GM06990 (cell line): ENCODE results near the gene ALG1.
"Not testable (repeated sequence)": the region's sequence is repeated elsewhere in the genome, so short reads cannot be mapped to it uniquely, and the experiment has no call there.

Experiments
- DNase-seq: peaks from one replicate; pipeline ENCODE4 v3.0.0-alpha.2; 2011; ENCODE audit not compliant: insufficient read length; ENCODE audit errors: extremely low read depth
- H3K27me3 ChIP-seq: replicated peaks from 2 replicates; pipeline ENCODE4 v1.6.0; 2011; ENCODE audit warnings: low read length; ENCODE audit not compliant: control insufficient read depth, insufficient read depth
- H3K36me3 ChIP-seq: 2 replicates; pipeline ENCODE4 v1.5.1; 2011; ENCODE audit warnings: low read length; ENCODE audit not compliant: control insufficient read depth, insufficient read depth
- H3K4me3 ChIP-seq: replicated peaks from 2 replicates; pipeline ENCODE4 v1.5.1; 2011; ENCODE audit warnings: low read depth, mild to moderate bottlenecking, control low read depth, low read length
- TF ChIP-seq, protein P1 (sequence below): IDR thresholded peaks from 2 replicates; pipeline ENCODE4 v1.5.1; 2011; ENCODE audit warnings: low read length, control low read depth, mild to moderate bottlenecking, inconsistent platforms; ENCODE audit not compliant: insufficient read depth, poor library complexity, severe bottlenecking

Gene ALG1

GRCh38 chr16:5040451-5040850, 31.2 kb upstream of the ALG1 start:
- TF ChIP-seq, protein P1, sequence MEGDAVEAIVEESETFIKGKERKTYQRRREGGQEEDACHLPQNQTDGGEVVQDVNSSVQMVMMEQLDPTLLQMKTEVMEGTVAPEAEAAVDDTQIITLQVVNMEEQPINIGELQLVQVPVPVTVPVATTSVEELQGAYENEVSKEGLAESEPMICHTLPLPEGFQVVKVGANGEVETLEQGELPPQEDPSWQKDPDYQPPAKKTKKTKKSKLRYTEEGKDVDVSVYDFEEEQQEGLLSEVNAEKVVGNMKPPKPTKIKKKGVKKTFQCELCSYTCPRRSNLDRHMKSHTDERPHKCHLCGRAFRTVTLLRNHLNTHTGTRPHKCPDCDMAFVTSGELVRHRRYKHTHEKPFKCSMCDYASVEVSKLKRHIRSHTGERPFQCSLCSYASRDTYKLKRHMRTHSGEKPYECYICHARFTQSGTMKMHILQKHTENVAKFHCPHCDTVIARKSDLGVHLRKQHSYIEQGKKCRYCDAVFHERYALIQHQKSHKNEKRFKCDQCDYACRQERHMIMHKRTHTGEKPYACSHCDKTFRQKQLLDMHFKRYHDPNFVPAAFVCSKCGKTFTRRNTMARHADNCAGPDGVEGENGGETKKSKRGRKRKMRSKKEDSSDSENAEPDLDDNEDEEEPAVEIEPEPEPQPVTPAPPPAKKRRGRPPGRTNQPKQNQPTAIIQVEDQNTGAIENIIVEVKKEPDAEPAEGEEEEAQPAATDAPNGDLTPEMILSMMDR: no peak
- H3K4me3 ChIP-seq: no peak overlapping the region
- no peaks in the 10 kb centered on the region for H3K27me3 ChIP-seq
- no peak for DNase-seq
- H3K36me3 ChIP-seq: no peaks in the 10 kb centered on the region

DNA sequence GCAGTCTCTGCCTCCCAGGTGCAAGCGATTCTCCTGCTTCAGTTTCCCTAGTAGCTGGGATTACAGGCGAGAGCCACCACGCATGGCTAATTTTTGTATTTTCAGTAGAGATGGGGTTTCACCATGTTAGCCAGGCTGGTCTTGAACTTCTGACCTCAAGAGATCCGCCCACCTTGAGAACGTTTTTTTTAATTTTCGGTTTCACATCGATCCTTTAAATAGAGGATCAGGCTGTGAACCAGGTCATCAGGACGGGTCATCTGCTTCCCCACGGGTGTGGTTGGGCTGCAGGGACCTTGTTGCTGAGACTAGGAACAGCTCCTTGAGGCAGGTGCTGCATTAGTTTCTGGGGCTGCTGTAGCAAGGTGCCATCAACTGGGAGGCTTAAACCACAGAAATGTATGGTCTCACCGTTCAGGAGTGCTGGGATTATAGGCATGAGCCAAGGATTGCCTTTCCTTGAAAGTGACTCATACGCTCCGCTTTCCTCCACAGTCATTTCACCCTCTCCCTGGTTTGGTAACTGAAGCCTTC, 30.0 kb upstream of the ALG1 start:
- Histone ChIP-seq H3K27me3 (no peaks in the 10 kb centered on the region), H3K36me3 (no peaks in the 10 kb centered on the region), H3K4me3 (no peak overlapping the region; the same call in 1 of the 2 replicates)
- DNase-seq: peak; percentile 52
- TF ChIP-seq, protein P1: no peak

DNA sequence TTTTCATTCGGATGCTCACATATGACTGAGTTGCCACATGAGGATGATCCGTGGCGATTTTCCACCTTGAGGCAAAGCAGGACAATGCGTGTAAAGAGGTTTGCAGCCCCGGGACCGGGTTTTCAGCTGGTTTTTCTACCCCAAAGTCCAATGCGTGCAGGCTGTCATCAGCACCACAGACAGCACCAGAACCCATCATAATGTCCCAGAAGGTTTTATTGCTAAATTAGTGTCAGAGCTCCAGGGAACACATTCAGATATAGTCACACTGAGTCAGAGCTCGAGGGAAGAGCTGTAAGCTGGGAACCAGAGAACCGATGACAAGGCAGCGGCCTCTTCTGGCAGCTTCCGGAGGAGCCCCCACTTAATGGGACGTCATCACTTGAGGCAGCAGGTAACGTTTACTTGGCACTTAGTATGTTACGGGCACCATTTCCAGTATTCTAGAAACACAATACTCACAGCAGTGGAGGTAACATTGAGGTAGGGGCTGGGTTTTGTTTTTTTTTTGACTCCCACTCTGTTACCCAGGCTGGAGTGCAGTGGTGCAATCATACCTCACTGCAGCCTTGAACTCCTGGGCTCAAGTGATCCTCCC, 29.0 kb upstream of the ALG1 start:
- no peak overlapping the region for H3K4me3 ChIP-seq
- no peaks in the 10 kb centered on the region for H3K36me3 ChIP-seq
- no peak for DNase-seq
- TF ChIP-seq, protein P1: no peak
- H3K27me3 ChIP-seq: no peaks in the 10 kb centered on the region

DNA sequence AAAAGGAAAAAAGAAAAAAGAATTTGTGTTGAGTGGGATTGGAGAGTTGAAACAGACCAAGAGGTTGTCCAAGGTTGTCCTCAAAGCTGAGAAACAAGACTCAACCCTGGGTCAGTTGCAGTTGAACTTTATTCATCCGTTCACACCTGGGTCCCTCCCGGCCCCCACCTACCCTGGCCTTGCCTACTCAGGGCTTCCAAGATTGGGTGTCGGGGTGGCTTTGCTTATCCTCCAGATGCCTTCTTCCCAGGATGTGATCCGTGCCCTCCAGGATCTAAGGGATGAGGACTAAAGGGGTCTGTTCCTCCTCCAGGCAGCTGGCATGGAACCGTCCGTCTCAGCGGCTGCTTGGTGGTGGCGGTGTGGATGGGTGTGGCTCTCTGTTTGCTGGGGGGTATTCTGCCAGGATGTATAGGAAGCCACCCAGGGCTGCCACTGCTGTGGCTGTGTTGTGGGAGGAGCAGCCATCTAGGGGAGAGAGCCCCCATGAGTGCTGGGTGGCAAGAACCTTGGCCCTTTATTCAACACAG, 27.6 kb upstream of the ALG1 start:
- no peak overlapping the region for H3K4me3 ChIP-seq
- no peak for DNase-seq
- H3K27me3 ChIP-seq: no peaks in the 10 kb centered on the region
- TF ChIP-seq, protein P1: no peak
- H3K36me3 ChIP-seq: no peaks in the 10 kb centered on the region

DNA sequence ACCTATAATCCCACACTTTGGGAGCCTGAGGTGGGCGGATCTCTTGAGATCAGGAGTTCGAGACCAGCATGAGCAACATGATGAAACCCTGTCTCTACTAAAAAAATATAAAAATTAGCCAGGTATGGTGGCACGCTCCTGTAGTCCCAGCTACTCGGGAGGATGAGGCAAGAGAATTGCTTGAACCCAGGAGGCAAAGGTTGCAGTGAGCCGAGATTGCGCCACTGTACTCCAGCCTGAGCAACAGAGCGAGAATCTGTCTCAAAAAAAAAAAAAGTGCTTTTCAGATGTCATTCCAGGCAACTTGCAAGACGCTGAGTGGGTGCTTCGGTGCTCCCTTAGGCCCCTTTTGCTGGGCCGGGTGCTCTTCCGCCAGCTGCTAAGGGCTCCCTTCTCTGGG, 27.1 kb upstream of the ALG1 start:
- not testable (repeated sequence) for H3K4me3 ChIP-seq, DNase-seq, H3K36me3 ChIP-seq, H3K27me3 ChIP-seq

- no peak overlapping the region for H3K4me3 ChIP-seq
- H3K36me3 ChIP-seq: no peaks in the 10 kb centered on the region
- H3K27me3 ChIP-seq: no peaks in the 10 kb centered on the region
- TF ChIP-seq, protein P1: no peak
- DNase-seq: no peak
These were observed 26.0 kb upstream of the ALG1 start for GRCh38 chr16:5045499-5046115.
